Right lobe of liver (tissue), 4 donors: ENCODE results near the gene MAK.

Source experiments
- CTCF ChIP-seq, 4 donors: fragments of 200-600 bp in 3 of 4; fragments of 450-650 bp in 1 of 4; IDR thresholded peaks; one replicate each; pipeline versions ENCODE4 v1.5.1 to v1.8.0; 2016 to 2022; ENCODE audit warnings: antibody characterized with exemption in 4 of 4, mild to moderate bottlenecking in 2 of 4
- POLR2A ChIP-seq: fragments of 450-650 bp; IDR thresholded peaks from one replicate; pipeline ENCODE4 v1.6.1; 2017; ENCODE audit warnings: antibody characterized with exemption, mild to moderate bottlenecking
- donor health status: DM: no; HTN: no; CAD: no.
- donor health status: DM: no; HTN: no; CAD: no.
- donor health status: DM: no; HTN: yes; CAD: no.

DNA sequence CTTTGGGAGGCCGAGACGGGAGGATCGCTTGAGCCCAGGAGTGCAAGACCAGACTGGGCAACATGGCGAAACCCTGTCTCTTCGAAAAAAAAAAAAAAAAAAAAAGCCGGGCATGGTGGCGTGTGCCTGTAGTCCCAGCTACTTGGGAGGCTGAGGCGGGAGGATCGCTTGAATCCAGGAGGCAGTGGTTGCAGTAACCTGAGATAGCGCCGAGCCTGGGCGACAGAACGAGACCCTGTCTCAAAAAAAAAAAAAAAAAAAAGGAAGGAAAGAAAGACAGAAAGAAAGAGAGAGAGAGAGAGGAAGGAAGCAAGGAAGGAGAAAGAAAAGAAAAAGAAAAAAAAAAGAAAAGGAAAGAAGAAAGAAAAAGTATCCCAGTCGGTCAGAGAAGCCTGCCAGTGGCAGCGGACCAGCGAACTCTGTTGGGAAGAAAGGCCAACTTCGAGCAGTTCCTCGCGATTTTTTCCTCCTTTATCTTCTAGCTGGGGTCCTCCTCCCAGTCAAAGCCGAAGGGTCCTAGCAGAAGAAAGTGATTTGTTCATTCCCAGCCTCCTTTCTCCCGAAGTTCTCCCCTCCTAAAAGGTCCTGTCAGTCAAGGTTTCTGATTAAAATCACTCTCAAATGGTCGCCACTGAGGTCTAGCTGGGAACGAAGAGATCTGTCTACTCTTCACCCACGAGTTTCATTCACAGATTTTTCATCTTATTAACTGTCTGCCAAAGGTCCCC, 46.1 kb upstream of the MAK start:
- TF ChIP-seq CTCF (IDR thresholded peaks at IDR 0.05) (no peak), POLR2A (no peak)
